Measurements from ENCODE around the gene RHBDL1. TPM values are rescaled to one million over a fixed set of nuclear protein-coding genes. Genes with fewer than 3 reads are reported as not detected.
A peak's percentile ranks its signal among the peaks of the same experiment; 100 is the strongest.

Gene RHBDL1
- total and polyA plus RNA-seq, 9 of the 15 experiments (the other 6 are each of a cell fraction or from before 2014, with no cell fraction given), result 0.03 to 5.6 (median 1.3) TPM; not detected in 1

DNA sequence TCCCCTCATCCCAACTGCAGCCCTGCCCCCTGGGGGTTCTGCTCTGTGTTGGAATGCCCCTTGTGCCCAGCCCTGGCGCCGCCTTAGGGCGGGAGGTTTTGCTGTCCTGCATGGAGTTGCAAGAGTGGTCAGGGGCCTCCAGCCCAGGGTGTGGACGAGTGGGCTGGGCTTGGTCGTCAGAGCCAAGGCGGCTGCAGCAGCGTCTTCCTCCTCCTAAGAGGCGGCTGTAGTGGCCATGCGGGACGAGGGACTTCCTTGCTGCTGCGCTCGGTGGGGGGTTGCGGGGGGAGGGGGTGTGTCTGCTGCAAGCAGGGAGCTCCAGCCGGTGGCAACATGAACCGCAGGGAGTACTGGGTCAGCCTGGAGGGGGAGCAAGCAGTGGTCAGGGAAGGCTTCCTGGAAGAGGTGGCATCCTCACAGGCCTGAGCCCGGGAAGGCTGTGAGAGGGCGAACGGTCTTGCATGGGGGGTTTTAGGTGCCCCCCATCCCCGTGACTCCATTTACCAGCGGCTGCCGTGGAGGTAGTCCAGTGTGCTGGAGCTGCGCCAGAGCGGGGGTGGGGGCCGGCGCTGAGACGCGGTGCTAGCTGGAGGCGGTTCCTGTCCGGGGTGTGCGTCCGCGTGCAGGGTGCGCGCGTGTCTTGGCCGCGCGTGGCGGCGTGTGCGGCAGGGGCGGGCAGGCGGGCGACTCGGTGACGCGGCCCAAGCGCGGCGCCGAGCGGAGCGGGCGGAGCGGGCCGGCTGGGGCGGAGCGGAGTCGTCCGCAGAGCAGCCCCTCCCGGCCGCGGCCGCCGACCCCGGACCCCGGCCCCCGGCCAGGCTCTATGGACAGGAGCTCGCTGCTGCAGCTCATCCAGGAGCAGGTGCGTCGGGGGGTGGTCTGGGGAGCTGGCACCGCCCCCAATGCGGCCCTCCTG, at the start of gene RHBDL1 (continued):
- TF ChIP-seq, protein P1, sequence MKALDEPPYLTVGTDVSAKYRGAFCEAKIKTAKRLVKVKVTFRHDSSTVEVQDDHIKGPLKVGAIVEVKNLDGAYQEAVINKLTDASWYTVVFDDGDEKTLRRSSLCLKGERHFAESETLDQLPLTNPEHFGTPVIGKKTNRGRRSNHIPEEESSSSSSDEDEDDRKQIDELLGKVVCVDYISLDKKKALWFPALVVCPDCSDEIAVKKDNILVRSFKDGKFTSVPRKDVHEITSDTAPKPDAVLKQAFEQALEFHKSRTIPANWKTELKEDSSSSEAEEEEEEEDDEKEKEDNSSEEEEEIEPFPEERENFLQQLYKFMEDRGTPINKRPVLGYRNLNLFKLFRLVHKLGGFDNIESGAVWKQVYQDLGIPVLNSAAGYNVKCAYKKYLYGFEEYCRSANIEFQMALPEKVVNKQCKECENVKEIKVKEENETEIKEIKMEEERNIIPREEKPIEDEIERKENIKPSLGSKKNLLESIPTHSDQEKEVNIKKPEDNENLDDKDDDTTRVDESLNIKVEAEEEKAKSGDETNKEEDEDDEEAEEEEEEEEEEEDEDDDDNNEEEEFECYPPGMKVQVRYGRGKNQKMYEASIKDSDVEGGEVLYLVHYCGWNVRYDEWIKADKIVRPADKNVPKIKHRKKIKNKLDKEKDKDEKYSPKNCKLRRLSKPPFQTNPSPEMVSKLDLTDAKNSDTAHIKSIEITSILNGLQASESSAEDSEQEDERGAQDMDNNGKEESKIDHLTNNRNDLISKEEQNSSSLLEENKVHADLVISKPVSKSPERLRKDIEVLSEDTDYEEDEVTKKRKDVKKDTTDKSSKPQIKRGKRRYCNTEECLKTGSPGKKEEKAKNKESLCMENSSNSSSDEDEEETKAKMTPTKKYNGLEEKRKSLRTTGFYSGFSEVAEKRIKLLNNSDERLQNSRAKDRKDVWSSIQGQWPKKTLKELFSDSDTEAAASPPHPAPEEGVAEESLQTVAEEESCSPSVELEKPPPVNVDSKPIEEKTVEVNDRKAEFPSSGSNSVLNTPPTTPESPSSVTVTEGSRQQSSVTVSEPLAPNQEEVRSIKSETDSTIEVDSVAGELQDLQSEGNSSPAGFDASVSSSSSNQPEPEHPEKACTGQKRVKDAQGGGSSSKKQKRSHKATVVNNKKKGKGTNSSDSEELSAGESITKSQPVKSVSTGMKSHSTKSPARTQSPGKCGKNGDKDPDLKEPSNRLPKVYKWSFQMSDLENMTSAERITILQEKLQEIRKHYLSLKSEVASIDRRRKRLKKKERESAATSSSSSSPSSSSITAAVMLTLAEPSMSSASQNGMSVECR (CRISPR knock-in tag; IDR thresholded peaks at IDR 0.05), result peak; percentile 79
- TF ChIP-seq HMG20B (CRISPR knock-in tag; IDR thresholded peaks at IDR 0.05) (no peak), ARID2 (IDR thresholded peaks at IDR 0.05) (no peak), HSF4 (CRISPR knock-in tag; IDR thresholded peaks at IDR 0.05; ENCODE audit: borderline replicate concordance) (no peak), ZKSCAN3 (CRISPR knock-in tag; IDR thresholded peaks at IDR 0.05) (no peak), MYBL2 (IDR thresholded peaks at IDR 0.05; ENCODE audit: low read depth) (no peak), MYBL2 (CRISPR knock-in tag; IDR thresholded peaks at IDR 0.05; ENCODE audit: borderline replicate concordance) (no peak), RBM14 (IDR thresholded peaks at IDR 0.05; ENCODE audit: borderline replicate concordance, insufficient read depth, low read depth, low read length) (no peak), MTA3 (IDR thresholded peaks at IDR 0.05; ENCODE audit: borderline replicate concordance) (peak; percentile 92), YY1 (IDR thresholded peaks at IDR 0.05; ENCODE audit: borderline replicate concordance in 1 of 3, control insufficient read depth in 1 of 3, extremely low read depth in 1 of 3, insufficient read depth in 3 of 3, insufficient read length in 1 of 3, insufficient replicate concordance in 2 of 3, low read depth in 1 of 3, low read length in 2 of 3) (peak in 2 of 3 experiments; percentile 5 to 13)
- TF ChIP-seq, protein P2, sequence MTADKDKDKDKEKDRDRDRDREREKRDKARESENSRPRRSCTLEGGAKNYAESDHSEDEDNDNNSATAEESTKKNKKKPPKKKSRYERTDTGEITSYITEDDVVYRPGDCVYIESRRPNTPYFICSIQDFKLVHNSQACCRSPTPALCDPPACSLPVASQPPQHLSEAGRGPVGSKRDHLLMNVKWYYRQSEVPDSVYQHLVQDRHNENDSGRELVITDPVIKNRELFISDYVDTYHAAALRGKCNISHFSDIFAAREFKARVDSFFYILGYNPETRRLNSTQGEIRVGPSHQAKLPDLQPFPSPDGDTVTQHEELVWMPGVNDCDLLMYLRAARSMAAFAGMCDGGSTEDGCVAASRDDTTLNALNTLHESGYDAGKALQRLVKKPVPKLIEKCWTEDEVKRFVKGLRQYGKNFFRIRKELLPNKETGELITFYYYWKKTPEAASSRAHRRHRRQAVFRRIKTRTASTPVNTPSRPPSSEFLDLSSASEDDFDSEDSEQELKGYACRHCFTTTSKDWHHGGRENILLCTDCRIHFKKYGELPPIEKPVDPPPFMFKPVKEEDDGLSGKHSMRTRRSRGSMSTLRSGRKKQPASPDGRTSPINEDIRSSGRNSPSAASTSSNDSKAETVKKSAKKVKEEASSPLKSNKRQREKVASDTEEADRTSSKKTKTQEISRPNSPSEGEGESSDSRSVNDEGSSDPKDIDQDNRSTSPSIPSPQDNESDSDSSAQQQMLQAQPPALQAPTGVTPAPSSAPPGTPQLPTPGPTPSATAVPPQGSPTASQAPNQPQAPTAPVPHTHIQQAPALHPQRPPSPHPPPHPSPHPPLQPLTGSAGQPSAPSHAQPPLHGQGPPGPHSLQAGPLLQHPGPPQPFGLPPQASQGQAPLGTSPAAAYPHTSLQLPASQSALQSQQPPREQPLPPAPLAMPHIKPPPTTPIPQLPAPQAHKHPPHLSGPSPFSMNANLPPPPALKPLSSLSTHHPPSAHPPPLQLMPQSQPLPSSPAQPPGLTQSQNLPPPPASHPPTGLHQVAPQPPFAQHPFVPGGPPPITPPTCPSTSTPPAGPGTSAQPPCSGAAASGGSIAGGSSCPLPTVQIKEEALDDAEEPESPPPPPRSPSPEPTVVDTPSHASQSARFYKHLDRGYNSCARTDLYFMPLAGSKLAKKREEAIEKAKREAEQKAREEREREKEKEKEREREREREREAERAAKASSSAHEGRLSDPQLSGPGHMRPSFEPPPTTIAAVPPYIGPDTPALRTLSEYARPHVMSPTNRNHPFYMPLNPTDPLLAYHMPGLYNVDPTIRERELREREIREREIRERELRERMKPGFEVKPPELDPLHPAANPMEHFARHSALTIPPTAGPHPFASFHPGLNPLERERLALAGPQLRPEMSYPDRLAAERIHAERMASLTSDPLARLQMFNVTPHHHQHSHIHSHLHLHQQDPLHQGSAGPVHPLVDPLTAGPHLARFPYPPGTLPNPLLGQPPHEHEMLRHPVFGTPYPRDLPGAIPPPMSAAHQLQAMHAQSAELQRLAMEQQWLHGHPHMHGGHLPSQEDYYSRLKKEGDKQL (CRISPR knock-in tag; IDR thresholded peaks at IDR 0.05; ENCODE audit: borderline replicate concordance), result no peak
- TF ChIP-seq, protein P3, sequence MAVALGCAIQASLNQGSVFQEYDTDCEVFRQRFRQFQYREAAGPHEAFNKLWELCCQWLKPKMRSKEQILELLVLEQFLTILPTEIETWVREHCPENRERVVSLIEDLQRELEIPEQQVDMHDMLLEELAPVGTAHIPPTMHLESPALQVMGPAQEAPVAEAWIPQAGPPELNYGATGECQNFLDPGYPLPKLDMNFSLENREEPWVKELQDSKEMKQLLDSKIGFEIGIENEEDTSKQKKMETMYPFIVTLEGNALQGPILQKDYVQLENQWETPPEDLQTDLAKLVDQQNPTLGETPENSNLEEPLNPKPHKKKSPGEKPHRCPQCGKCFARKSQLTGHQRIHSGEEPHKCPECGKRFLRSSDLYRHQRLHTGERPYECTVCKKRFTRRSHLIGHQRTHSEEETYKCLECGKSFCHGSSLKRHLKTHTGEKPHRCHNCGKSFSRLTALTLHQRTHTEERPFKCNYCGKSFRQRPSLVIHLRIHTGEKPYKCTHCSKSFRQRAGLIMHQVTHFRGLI (CRISPR knock-in tag; IDR thresholded peaks at IDR 0.05), result no peak

All from K562 (cell line).